GM23338 (cell line): ENCODE results near the gene UBASH3A. TPM values are rescaled to one million over a fixed set of nuclear protein-coding genes. Genes with fewer than 3 reads are reported as not detected.

Experiments
- ATAC-seq: fragments of 200-7000 bp; cut with Tn5 transposase; 3 replicates; pipeline ENCODE4 v1.9.1; 2020
- DNase-seq: peaks from one replicate; pipeline ENCODE4 v3.0.0-alpha.2; 2015; ENCODE audit warnings: low spot score
- H2AFZ ChIP-seq: fragments of 200-600 bp; sonication (generic); 2 replicates; pipeline ENCODE4 v1.8.0; 2016; ENCODE audit warnings: antibody characterized with exemption, mild to moderate bottlenecking, moderate library complexity
- H3F3A ChIP-seq: fragments of 200-600 bp; sonication (generic); replicated peaks from 2 replicates; pipeline ENCODE4 v1.8.0; 2017; ENCODE audit warnings: antibody characterized with exemption, mixed run types, low read depth
- H3K27ac ChIP-seq: fragments of 200-600 bp; sonication (generic); 2 replicates; pipeline ENCODE4 v1.6.1; 2016; ENCODE audit warnings: low read depth
- H3K27me3 ChIP-seq: fragments of 200-600 bp; sonication (generic); 2 replicates; pipeline ENCODE4 v1.8.0; 2016; ENCODE audit warnings: mild to moderate bottlenecking, mixed run types, moderate library complexity; ENCODE audit not compliant: insufficient read depth
- H3K36me3 ChIP-seq: fragments of 200-600 bp; sonication (generic); 2 replicates; pipeline ENCODE4 v1.8.0; 2016; ENCODE audit warnings: mild to moderate bottlenecking; ENCODE audit not compliant: insufficient read depth
- H3K4me1 ChIP-seq: fragments of 200-600 bp; sonication (generic); 2 replicates; pipeline ENCODE4 v1.8.0; 2016; ENCODE audit warnings: mild to moderate bottlenecking, moderate library complexity; ENCODE audit not compliant: insufficient read depth
- H3K4me2 ChIP-seq: fragments of 200-600 bp; sonication (generic); 2 replicates; pipeline ENCODE4 v1.7.1; 2017; ENCODE audit warnings: mixed run types
- H3K4me3 ChIP-seq: fragments of 200-600 bp; sonication (generic); 2 replicates; pipeline ENCODE4 v1.6.1; 2016; ENCODE audit warnings: mixed run types
- H3K79me2 ChIP-seq: fragments of 200-600 bp; sonication (generic); replicated peaks from 2 replicates; pipeline ENCODE4 v1.8.0; 2017; ENCODE audit warnings: mild to moderate bottlenecking; ENCODE audit not compliant: insufficient read depth
- H3K9me2 ChIP-seq: fragments of 200-600 bp; sonication (generic); 2 replicates; pipeline ENCODE4 v1.8.0; 2017; ENCODE audit not compliant: insufficient read depth
- H4K20me1 ChIP-seq: fragments of 200-600 bp; sonication (generic); replicated peaks from 2 replicates; pipeline ENCODE4 v1.8.0; 2017; ENCODE audit warnings: mild to moderate bottlenecking; ENCODE audit not compliant: insufficient read depth
- H3K27ac Mint-ChIP-seq: 2 replicates; pipeline ENCODE4 v1.8.0; 2020; ENCODE audit warnings: inconsistent platforms, mild to moderate bottlenecking, moderate library complexity, mixed read lengths
- H3K27me3 Mint-ChIP-seq: 3 replicates; pipeline ENCODE4 v1.8.0; 2022; ENCODE audit warnings: low read depth, mild to moderate bottlenecking, moderate library complexity, mixed read lengths, inconsistent platforms; ENCODE audit not compliant: insufficient read depth, poor library complexity
- H3K36me3 Mint-ChIP-seq: 3 replicates; pipeline ENCODE4 v1.8.0; 2021; ENCODE audit warnings: low read depth, mild to moderate bottlenecking, inconsistent platforms, moderate library complexity, mixed read lengths
- H3K4me1 Mint-ChIP-seq: 3 replicates; pipeline ENCODE4 v1.8.0; 2020; ENCODE audit warnings: mild to moderate bottlenecking, inconsistent platforms, mixed read lengths
- H3K4me3 Mint-ChIP-seq: 3 replicates; pipeline ENCODE4 v1.8.0; 2021; ENCODE audit warnings: moderate library complexity, mild to moderate bottlenecking, inconsistent platforms, mixed read lengths
- H3K9me3 Mint-ChIP-seq: 3 replicates; pipeline ENCODE4 v1.8.0; 2020; ENCODE audit warnings: moderate library complexity, mild to moderate bottlenecking, inconsistent platforms, mixed read lengths
- CREB1 ChIP-seq: fragments of 250-450 bp; sonication (Bioruptor Pico); IDR thresholded peaks from 2 replicates; pipeline ENCODE4 v1.5.0; 2020; ENCODE audit warnings: low read depth, mild to moderate bottlenecking, moderate library complexity
- CTCF ChIP-seq, 2 experiments: fragments of 200-600 bp in 1 of 2; sonication (generic) in 1 of 2; conservative IDR thresholded peaks; 2 replicates each; pipeline versions ENCODE4 v1.5.1 to v1.6.1; 2016 to 2017; ENCODE audit warnings: antibody characterized with exemption in 2 of 2, low read depth in 2 of 2, mild to moderate bottlenecking in 2 of 2, moderate library complexity in 1 of 2
- ETS1 ChIP-seq: IDR thresholded peaks from 2 replicates; pipeline ENCODE4 v1.6.1; 2016; ENCODE audit warnings: antibody characterized with exemption
- EZH2 ChIP-seq: fragments of 200-600 bp; sonication (generic); IDR thresholded peaks from one replicate; pipeline ENCODE4 v1.8.0; 2017; ENCODE audit warnings: antibody characterized with exemption, mild to moderate bottlenecking, low read depth; ENCODE audit not compliant: unreplicated experiment
- EZH2phosphoT487 ChIP-seq: fragments of 200-600 bp; sonication (generic); IDR thresholded peaks from one replicate; pipeline ENCODE4 v1.8.1; 2018; ENCODE audit warnings: antibody characterized with exemption; ENCODE audit not compliant: unreplicated experiment
- JUNB ChIP-seq: IDR thresholded peaks from one replicate; pipeline ENCODE4 v1.6.1; 2016; ENCODE audit warnings: antibody characterized with exemption; ENCODE audit not compliant: unreplicated experiment
- NANOG ChIP-seq: IDR thresholded peaks from 2 replicates; pipeline ENCODE4 v1.6.1; 2016; ENCODE audit warnings: antibody characterized with exemption, borderline replicate concordance
- POLR2AphosphoS5 ChIP-seq: IDR thresholded peaks from 2 replicates; pipeline ENCODE4 v1.6.1; 2016; ENCODE audit warnings: antibody characterized with exemption, low read depth
- REST ChIP-seq: IDR thresholded peaks from one replicate; pipeline ENCODE4 v1.6.1; 2018; ENCODE audit warnings: antibody characterized with exemption; ENCODE audit not compliant: unreplicated experiment
- STAT1 ChIP-seq: IDR thresholded peaks from one replicate; pipeline ENCODE4 v1.6.1; 2016; ENCODE audit warnings: antibody characterized with exemption; ENCODE audit not compliant: unreplicated experiment
- ZNF114 ChIP-seq: fragments of 250-450 bp; sonication (Bioruptor Pico); IDR thresholded peaks from 2 replicates; pipeline ENCODE4 v1.5.0; 2020; ENCODE audit warnings: mild to moderate bottlenecking, moderate library complexity
- ZNF331 ChIP-seq: fragments of 250-450 bp; sonication (Bioruptor Pico); IDR thresholded peaks from 2 replicates; pipeline ENCODE4 v1.5.0; 2020; ENCODE audit warnings: low read depth, mild to moderate bottlenecking, moderate library complexity
- polyA plus RNA-seq: library from polyadenylated mRNA; unstranded; fragments of >200 nt; fragmentation: Nextera tagmentation; extraction: Ambion mirVana; gene quantifications from 2 replicates; pipeline ENCODE4 v1.2.1, GENCODE V29; 2016
- total RNA-seq: library from RNA; depleted of rRNA; stranded (reverse); fragments of >200 nt; shearing (Covaris generic); gene quantifications from 2 replicates; pipeline ENCODE4 v1.2.3, GENCODE V29; 2014
- TF ChIP-seq, protein P1 (sequence below): fragments of 250-450 bp; sonication (Bioruptor Pico); IDR thresholded peaks from 2 replicates; pipeline ENCODE4 v1.5.0; 2020; ENCODE audit warnings: mild to moderate bottlenecking, moderate library complexity

The UBASH3A gene
- total and polyA plus RNA-seq, 2 experiments from 2014 or later: not detected

- no peak overlapping the region for H3K4me3 ChIP-seq
- H3K4me2 ChIP-seq: no peak overlapping the region
- no peak for DNase-seq
- no peaks in the 10 kb centered on the region for H3K79me2 ChIP-seq
- Mint-ChIP-seq H3K4me1 (peaks cover 16% of the 10 kb centered on the region), H3K27me3 (peaks cover 8% of the 10 kb centered on the region), H3K4me3 (no peak overlapping the region), H3K36me3 (no peaks in the 10 kb centered on the region), H3K9me3 (no peaks in the 10 kb centered on the region), H3K27ac (no peak overlapping the region)
- no peaks in the 10 kb centered on the region for H3K4me1 ChIP-seq
- no peak for ATAC-seq
- H3K9me2 ChIP-seq: no peaks in the 10 kb centered on the region
- no peaks in the 10 kb centered on the region for H3K27me3 ChIP-seq
- no peak overlapping the region for H3K27ac ChIP-seq
- TF ChIP-seq, protein P1, sequence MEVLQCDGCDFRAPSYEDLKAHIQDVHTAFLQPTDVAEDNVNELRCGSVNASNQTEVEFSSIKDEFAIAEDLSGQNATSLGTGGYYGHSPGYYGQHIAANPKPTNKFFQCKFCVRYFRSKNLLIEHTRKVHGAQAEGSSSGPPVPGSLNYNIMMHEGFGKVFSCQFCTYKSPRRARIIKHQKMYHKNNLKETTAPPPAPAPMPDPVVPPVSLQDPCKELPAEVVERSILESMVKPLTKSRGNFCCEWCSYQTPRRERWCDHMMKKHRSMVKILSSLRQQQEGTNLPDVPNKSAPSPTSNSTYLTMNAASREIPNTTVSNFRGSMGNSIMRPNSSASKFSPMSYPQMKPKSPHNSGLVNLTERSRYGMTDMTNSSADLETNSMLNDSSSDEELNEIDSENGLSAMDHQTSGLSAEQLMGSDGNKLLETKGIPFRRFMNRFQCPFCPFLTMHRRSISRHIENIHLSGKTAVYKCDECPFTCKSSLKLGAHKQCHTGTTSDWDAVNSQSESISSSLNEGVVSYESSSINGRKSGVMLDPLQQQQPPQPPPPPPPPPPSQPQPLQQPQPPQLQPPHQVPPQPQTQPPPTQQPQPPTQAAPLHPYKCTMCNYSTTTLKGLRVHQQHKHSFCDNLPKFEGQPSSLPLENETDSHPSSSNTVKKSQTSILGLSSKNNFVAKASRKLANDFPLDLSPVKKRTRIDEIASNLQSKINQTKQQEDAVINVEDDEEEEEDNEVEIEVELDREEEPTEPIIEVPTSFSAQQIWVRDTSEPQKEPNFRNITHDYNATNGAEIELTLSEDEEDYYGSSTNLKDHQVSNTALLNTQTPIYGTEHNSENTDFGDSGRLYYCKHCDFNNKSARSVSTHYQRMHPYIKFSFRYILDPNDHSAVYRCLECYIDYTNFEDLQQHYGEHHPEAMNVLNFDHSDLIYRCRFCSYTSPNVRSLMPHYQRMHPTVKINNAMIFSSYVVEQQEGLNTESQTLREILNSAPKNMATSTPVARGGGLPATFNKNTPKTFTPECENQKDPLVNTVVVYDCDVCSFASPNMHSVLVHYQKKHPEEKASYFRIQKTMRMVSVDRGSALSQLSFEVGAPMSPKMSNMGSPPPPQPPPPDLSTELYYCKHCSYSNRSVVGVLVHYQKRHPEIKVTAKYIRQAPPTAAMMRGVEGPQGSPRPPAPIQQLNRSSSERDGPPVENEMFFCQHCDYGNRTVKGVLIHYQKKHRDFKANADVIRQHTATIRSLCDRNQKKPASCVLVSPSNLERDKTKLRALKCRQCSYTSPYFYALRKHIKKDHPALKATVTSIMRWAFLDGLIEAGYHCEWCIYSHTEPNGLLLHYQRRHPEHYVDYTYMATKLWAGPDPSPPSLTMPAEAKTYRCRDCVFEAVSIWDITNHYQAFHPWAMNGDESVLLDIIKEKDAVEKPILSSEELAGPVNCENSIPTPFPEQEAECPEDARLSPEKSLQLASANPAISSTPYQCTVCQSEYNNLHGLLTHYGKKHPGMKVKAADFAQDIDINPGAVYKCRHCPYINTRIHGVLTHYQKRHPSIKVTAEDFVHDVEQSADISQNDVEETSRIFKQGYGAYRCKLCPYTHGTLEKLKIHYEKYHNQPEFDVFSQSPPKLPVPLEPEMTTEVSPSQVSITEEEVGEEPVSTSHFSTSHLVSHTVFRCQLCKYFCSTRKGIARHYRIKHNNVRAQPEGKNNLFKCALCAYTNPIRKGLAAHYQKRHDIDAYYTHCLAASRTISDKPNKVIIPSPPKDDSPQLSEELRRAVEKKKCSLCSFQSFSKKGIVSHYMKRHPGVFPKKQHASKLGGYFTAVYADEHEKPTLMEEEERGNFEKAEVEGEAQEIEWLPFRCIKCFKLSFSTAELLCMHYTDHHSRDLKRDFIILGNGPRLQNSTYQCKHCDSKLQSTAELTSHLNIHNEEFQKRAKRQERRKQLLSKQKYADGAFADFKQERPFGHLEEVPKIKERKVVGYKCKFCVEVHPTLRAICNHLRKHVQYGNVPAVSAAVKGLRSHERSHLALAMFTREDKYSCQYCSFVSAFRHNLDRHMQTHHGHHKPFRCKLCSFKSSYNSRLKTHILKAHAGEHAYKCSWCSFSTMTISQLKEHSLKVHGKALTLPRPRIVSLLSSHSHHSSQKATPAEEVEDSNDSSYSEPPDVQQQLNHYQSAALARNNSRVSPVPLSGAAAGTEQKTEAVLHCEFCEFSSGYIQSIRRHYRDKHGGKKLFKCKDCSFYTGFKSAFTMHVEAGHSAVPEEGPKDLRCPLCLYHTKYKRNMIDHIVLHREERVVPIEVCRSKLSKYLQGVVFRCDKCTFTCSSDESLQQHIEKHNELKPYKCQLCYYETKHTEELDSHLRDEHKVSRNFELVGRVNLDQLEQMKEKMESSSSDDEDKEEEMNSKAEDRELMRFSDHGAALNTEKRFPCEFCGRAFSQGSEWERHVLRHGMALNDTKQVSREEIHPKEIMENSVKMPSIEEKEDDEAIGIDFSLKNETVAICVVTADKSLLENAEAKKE (CRISPR knock-in tag): no peak
- TF ChIP-seq EZH2 (no peak), CTCF (conservative IDR thresholded peaks at IDR 0.05; ENCODE audit: low read depth in 2 of 2) (no peak), JUNB (no peak), REST (no peak), STAT1 (no peak), POLR2AphosphoS5 (no peak), ZNF114 (CRISPR knock-in tag) (no peak), NANOG (no peak), EZH2phosphoT487 (no peak), ZNF331 (no peak), ETS1 (no peak), CREB1 (CRISPR knock-in tag) (no peak)
- H3F3A ChIP-seq: no peaks in the 10 kb centered on the region
- H3K36me3 ChIP-seq: no peaks in the 10 kb centered on the region
- no peaks in the 10 kb centered on the region for H4K20me1 ChIP-seq
- H2AFZ ChIP-seq: no peak overlapping the region
These were observed 48.9 kb downstream of the UBASH3A start for GRCh38 chr21:42452401-42453223.
